Esophagus (tissue), 2 donors: ENCODE results near the gene SLITRK5. TPM values are rescaled to one million over a fixed set of nuclear protein-coding genes. Genes with fewer than 3 reads are reported as not detected.

Experiments
- H3K27ac ChIP-seq, 2 donors: one replicate each; pipeline ENCODE4 v1.5.1; 2013; ENCODE audit warnings: low read depth in 2 of 2, mild to moderate bottlenecking in 2 of 2, inconsistent platforms in 1 of 2, low read length in 1 of 2, moderate library complexity in 1 of 2
- H3K27me3 ChIP-seq, 2 donors: one replicate each; pipeline ENCODE4 v1.6.1; 2013; ENCODE audit warnings: low read length in 2 of 2, control low read depth in 1 of 2, mild to moderate bottlenecking in 1 of 2; ENCODE audit not compliant: insufficient read depth in 2 of 2, control insufficient read depth in 1 of 2
- H3K36me3 ChIP-seq, 2 donors: one replicate each; pipeline ENCODE4 v1.6.1; 2013; ENCODE audit warnings: low read length in 1 of 2; ENCODE audit not compliant: control insufficient read depth in 2 of 2, insufficient read depth in 2 of 2
- H3K4me1 ChIP-seq, 2 donors: one replicate each; pipeline ENCODE4 v1.6.1; 2013; ENCODE audit warnings: low read length in 1 of 2; ENCODE audit not compliant: control insufficient read depth in 2 of 2, insufficient read depth in 2 of 2
- H3K4me3 ChIP-seq, 2 donors: one replicate each; pipeline ENCODE4 v1.5.1; 2013; ENCODE audit warnings: low read length in 2 of 2, mild to moderate bottlenecking in 2 of 2, low read depth in 1 of 2, moderate library complexity in 1 of 2
- H3K9me3 ChIP-seq, 2 donors: one replicate each; pipeline ENCODE4 v1.6.1; 2013; ENCODE audit warnings: mild to moderate bottlenecking in 2 of 2, low read depth in 1 of 2, low read length in 1 of 2, moderate library complexity in 1 of 2; ENCODE audit not compliant: control insufficient read depth in 2 of 2, insufficient read depth in 1 of 2
- WGBS, 2 donors: extraction: QIAGEN DNeasy Blood & Tissue Kit; methylation state at CpG; one replicate each; pipeline ENCODE4 v1.1.7; 2013; 5-methylcytosine and 5-hydroxymethylcytosine counted together
- polyA plus RNA-seq, 2 donors: library from polyadenylated mRNA; stranded (reverse); fragments of 200-250 nt; gene quantifications; one replicate each; pipeline ENCODE4 v1.2.3, GENCODE V29; 2013
- donor health status: healthy with polysubstance abuse.
- donor health status: Bipolar disorder and iron deficiency.

The SLITRK5 gene
- polyA plus RNA-seq, 2 donors = 0.02 TPM

GRCh38 chr13:87675851-87676250 is 4.7 kb downstream of the SLITRK5 start:
- Histone ChIP-seq H3K9me3 (peaks cover 0 to 17% of the 10 kb centered on the region in 2 donors), H3K4me3 (no peak overlapping the region), H3K27me3 (peaks cover 7 to 15% of the 10 kb centered on the region in 2 donors), H3K27ac (no peak overlapping the region), H3K36me3 (peaks cover 0 to 2% of the 10 kb centered on the region in 2 donors), H3K4me1 (peaks cover 12 to 18% of the 10 kb centered on the region in 2 donors)
- 66 to 82% methylated on average over 10 of the region's 10 CpGs for WGBS, 2 donors

- Histone ChIP-seq H3K36me3 (peaks cover 0 to 2% of the 10 kb centered on the region in 2 donors), H3K4me1 (peaks cover 9 to 18% of the 10 kb centered on the region in 2 donors), H3K4me3 (no peak overlapping the region), H3K27ac (no peak overlapping the region), H3K9me3 (peaks cover 0 to 17% of the 10 kb centered on the region in 2 donors), H3K27me3 (peaks cover 7 to 15% of the 10 kb centered on the region in 2 donors)
- 69 to 82% methylated on average over 33 of the region's 33 CpGs for WGBS, 2 donors
These were observed 5.3 kb downstream of the SLITRK5 start for GRCh38 chr13:87676254-87677042.

- H3K27ac ChIP-seq = no peak overlapping the region
- H3K27me3 ChIP-seq = peaks cover 7 to 15% of the 10 kb centered on the region in 2 donors
- peaks cover 9 to 14% of the 10 kb centered on the region in 2 donors for H3K4me1 ChIP-seq
- H3K9me3 ChIP-seq = peaks cover 0 to 17% of the 10 kb centered on the region in 2 donors
- H3K4me3 ChIP-seq = peak overlapping the region; percentile 42 to 55
- WGBS, 2 donors = 36 to 46% methylated on average over 29 of the region's 29 CpGs
- peaks cover 0 to 2% of the 10 kb centered on the region in 2 donors for H3K36me3 ChIP-seq
These were observed 5.9 kb downstream of the SLITRK5 start for GRCh38 chr13:87677043-87677495.

GRCh38 chr13:87677496-87678371 is 6.6 kb downstream of the SLITRK5 start:
- 4 to 6% methylated on average over 55 to 60 of the region's 60 CpGs for WGBS, 2 donors
- Histone ChIP-seq H3K9me3 (peaks cover 0 to 17% of the 10 kb centered on the region in 2 donors), H3K27ac (no peak overlapping the region), H3K4me3 (peak overlapping the region; percentile 42 to 55), H3K36me3 (peaks cover 0 to 2% of the 10 kb centered on the region in 2 donors), H3K4me1 (peaks cover 9 to 13% of the 10 kb centered on the region in 2 donors), H3K27me3 (peaks cover 7 to 15% of the 10 kb centered on the region in 2 donors)

- H3K36me3 ChIP-seq = peaks cover 0 to 2% of the 10 kb centered on the region in 2 donors
- peaks cover 7 to 15% of the 10 kb centered on the region in 2 donors for H3K27me3 ChIP-seq
- H3K4me3 ChIP-seq = peak overlapping the region in 1 of 2 donors; percentile 55
- H3K4me1 ChIP-seq = peaks cover 9 to 13% of the 10 kb centered on the region in 2 donors
- 20 to 29% methylated on average over 8 of the region's 8 CpGs for WGBS, 2 donors
- H3K9me3 ChIP-seq = peaks cover 0 to 17% of the 10 kb centered on the region in 2 donors
- H3K27ac ChIP-seq = no peak overlapping the region
These were observed 7.2 kb downstream of the SLITRK5 start for GRCh38 chr13:87678372-87678752.

- Histone ChIP-seq H3K4me1 (peaks cover 7 to 9% of the 10 kb centered on the region in 2 donors), H3K27me3 (peaks cover 7 to 11% of the 10 kb centered on the region in 2 donors), H3K36me3 (peaks cover 0 to 2% of the 10 kb centered on the region in 2 donors), H3K4me3 (no peak overlapping the region), H3K27ac (no peak overlapping the region), H3K9me3 (peaks cover 0 to 13% of the 10 kb centered on the region in 2 donors)
- 22 to 33% methylated on average over 1 of the region's 1 CpG for WGBS, 2 donors
These were observed 9.1 kb downstream of the SLITRK5 start for GRCh38 chr13:87680298-87680697.

GRCh38 chr13:87684850-87685742 is 13.9 kb downstream of the SLITRK5 start:
- H3K27ac ChIP-seq = no peak overlapping the region
- H3K9me3 ChIP-seq = no peaks in the 10 kb centered on the region
- no peaks in the 10 kb centered on the region for H3K27me3 ChIP-seq
- 58 to 74% methylated on average over 2 of the region's 2 CpGs for WGBS, 2 donors
- no peaks in the 10 kb centered on the region for H3K4me1 ChIP-seq
- H3K36me3 ChIP-seq = no peaks in the 10 kb centered on the region
- no peak overlapping the region for H3K4me3 ChIP-seq

- Histone ChIP-seq H3K9me3 (no peaks in the 10 kb centered on the region), H3K27me3 (no peaks in the 10 kb centered on the region), H3K4me3 (no peak overlapping the region), H3K27ac (no peak overlapping the region), H3K36me3 (no peaks in the 10 kb centered on the region), H3K4me1 (no peaks in the 10 kb centered on the region)
- 94 to 95% methylated on average over 1 of the region's 1 CpG for WGBS, 2 donors
These were observed 25.3 kb downstream of the SLITRK5 start for GRCh38 chr13:87696458-87696857.

GRCh38 chr13:87698268-87698667 is 27.1 kb downstream of the SLITRK5 start:
- H3K27me3 ChIP-seq = no peaks in the 10 kb centered on the region
- no peaks in the 10 kb centered on the region for H3K9me3 ChIP-seq
- H3K36me3 ChIP-seq = no peaks in the 10 kb centered on the region
- WGBS, 2 donors = 89% methylated on average over 2 of the region's 2 CpGs
- no peak overlapping the region for H3K4me3 ChIP-seq
- no peaks in the 10 kb centered on the region for H3K4me1 ChIP-seq
- no peak overlapping the region for H3K27ac ChIP-seq
